ENCODE measurements around the gene LSS. TPM values are rescaled to one million over a fixed set of nuclear protein-coding genes. Genes with fewer than 3 reads are reported as not detected.
A peak's percentile ranks its signal among the peaks of the same experiment; 100 is the strongest.

LSS gene
- total and polyA plus RNA-seq, 7 donors: 17.4 to 78.6 (median 51.7) TPM

- intact Hi-C loops (cut with DNase I): no loop called here
- peak overlapping the region in 3 of 4 donors; percentile 26 to 30 (median 30) for H3K4me3 ChIP-seq
- H3K36me3 ChIP-seq: no peaks in the 10 kb centered on the region
- TF ChIP-seq CTCF (IDR thresholded peaks at IDR 0.05) (peak in 3 of 4 experiments; percentile 34 to 73 (median 49)), EP300 (IDR thresholded peaks at IDR 0.05) (no peak), POLR2A (IDR thresholded peaks at IDR 0.05) (no peak)
- H3K27ac ChIP-seq: peak overlapping the region in 1 of 4 donors; percentile 48
- no peaks in the 10 kb centered on the region for H3K27me3 ChIP-seq
- H3K9me3 ChIP-seq: no peaks in the 10 kb centered on the region
- WGBS, 2 donors: 28 to 39% methylated on average over 33 of the region's 33 CpGs
- H3K4me1 ChIP-seq: peaks cover 0 to 15% (median 11%) of the 10 kb centered on the region in 4 donors
- DNase-seq: peak; percentile 71
Measured at GRCh38 chr21:46153247-46154154, 75.1 kb downstream of the LSS start.

- peaks cover 0 to 15% (median 11%) of the 10 kb centered on the region in 4 donors for H3K4me1 ChIP-seq
- TF ChIP-seq EP300 (IDR thresholded peaks at IDR 0.05): no peak
- TF ChIP-seq POLR2AphosphoS5 (IDR thresholded peaks at IDR 0.05): no peak
- no peak for TF ChIP-seq CTCF (IDR thresholded peaks at IDR 0.05)
- no peak for TF ChIP-seq POLR2A (IDR thresholded peaks at IDR 0.05)
- H3K27ac ChIP-seq: no peak overlapping the region
- peak; percentile 65 for DNase-seq
- H3K9me3 ChIP-seq: no peaks in the 10 kb centered on the region
- H3K27me3 ChIP-seq: no peaks in the 10 kb centered on the region
- H3K4me3 ChIP-seq: peak overlapping the region in 3 of 4 donors; percentile 26 to 30 (median 30)
- H3K36me3 ChIP-seq: no peaks in the 10 kb centered on the region
- intact Hi-C loops (cut with DNase I): no loop called here
- 21 to 45% methylated on average over 18 of the region's 18 CpGs for WGBS, 2 donors
Measured at GRCh38 chr21:46152927-46153246, 75.7 kb downstream of the LSS start.

GRCh38 chr21:46151989-46152926 is 76.3 kb downstream of the LSS start:
- H3K9me3 ChIP-seq: no peaks in the 10 kb centered on the region
- DNase-seq: peak; percentile 43
- no peaks in the 10 kb centered on the region for H3K27me3 ChIP-seq
- WGBS, 2 donors: 77 to 88% methylated on average over 45 of the region's 45 CpGs
- intact Hi-C loops (cut with DNase I): no loop called here
- no peaks in the 10 kb centered on the region for H3K36me3 ChIP-seq
- no peak for TF ChIP-seq POLR2A (IDR thresholded peaks at IDR 0.05)
- no peak for TF ChIP-seq POLR2AphosphoS5 (IDR thresholded peaks at IDR 0.05)
- TF ChIP-seq EP300 (IDR thresholded peaks at IDR 0.05): no peak
- no peak for TF ChIP-seq CTCF (IDR thresholded peaks at IDR 0.05)
- H3K4me3 ChIP-seq: no peak overlapping the region
- peaks cover 0 to 15% (median 11%) of the 10 kb centered on the region in 4 donors for H3K4me1 ChIP-seq
- H3K27ac ChIP-seq: no peak overlapping the region

GRCh38 chr21:46151261-46151988 is 77.1 kb downstream of the LSS start:
- Histone ChIP-seq H3K4me1 (peaks cover 0 to 15% (median 11%) of the 10 kb centered on the region in 4 donors), H3K27ac (no peak overlapping the region), H3K27me3 (no peaks in the 10 kb centered on the region), H3K9me3 (no peaks in the 10 kb centered on the region), H3K4me3 (no peak overlapping the region), H3K36me3 (no peaks in the 10 kb centered on the region)
- TF ChIP-seq POLR2A (IDR thresholded peaks at IDR 0.05) (no peak), POLR2AphosphoS5 (IDR thresholded peaks at IDR 0.05) (no peak), EP300 (IDR thresholded peaks at IDR 0.05) (no peak), CTCF (IDR thresholded peaks at IDR 0.05) (no peak)
- peak; percentile 55 for DNase-seq
- intact Hi-C loops (cut with DNase I): no loop called here
- WGBS, 2 donors: 87 to 89% methylated on average over 47 of the region's 47 CpGs
